ENCODE measurements around the gene INAFM2.
A peak's percentile ranks its signal among the peaks of the same experiment; 100 is the strongest.

Gene INAFM2

DNA sequence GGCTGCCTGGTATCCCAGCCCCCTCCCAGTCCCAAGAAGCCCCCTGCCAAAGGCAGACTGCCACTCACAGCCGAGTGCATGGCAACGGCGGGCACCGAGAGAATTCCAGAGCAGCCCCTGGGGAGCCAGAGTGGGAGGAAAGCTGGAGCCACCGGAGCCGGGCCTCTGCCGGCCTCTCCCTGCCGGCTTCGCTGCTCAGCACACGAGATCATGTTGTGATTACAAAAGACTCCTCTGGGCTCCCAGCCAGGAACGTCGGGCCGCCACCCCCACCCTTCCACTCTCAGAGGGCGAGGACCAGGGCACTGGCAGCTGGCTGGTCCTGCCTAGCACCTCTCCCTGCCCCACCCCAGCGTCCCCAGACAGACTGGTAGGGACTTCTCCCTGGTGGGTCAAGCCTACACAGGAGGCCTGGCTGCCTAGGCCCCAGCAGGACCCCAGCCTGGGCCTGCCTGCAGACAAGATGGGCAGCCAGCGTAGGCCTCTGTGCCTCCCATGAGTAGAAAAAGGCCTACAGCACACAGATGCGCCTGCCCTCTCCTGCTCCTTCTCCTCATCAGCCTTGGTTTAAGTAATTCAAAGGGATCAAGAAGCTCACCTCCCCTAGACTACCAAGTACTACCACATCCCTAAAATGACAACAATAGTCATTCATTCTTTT lies 17.4 kb downstream of the INAFM2 start, which contains the start of gene CCDC9B (continued):
- TF ChIP-seq, protein P1, sequence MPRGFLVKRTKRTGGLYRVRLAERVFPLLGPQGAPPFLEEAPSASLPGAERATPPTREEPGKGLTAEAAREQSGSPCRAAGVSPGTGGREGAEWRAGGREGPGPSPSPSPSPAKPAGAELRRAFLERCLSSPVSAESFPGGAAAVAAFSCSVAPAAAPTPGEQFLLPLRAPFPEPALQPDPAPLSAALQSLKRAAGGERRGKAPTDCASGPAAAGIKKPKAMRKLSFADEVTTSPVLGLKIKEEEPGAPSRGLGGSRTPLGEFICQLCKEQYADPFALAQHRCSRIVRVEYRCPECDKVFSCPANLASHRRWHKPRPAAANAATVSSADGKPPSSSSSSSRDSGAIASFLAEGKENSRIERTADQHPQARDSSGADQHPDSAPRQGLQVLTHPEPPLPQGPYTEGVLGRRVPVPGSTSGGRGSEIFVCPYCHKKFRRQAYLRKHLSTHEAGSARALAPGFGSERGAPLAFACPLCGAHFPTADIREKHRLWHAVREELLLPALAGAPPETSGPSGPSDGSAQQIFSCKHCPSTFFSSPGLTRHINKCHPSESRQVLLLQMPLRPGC (tag by site-specific recombination; IDR thresholded peaks at IDR 0.05) = peak; percentile 31; the same call in 1 of the 2 replicates
- peak; percentile 43; the same call in 1 of the 2 replicates for TF ChIP-seq IKZF3 (tag by site-specific recombination; IDR thresholded peaks at IDR 0.05)
- TF ChIP-seq ZFHX2 (tag by site-specific recombination; conservative IDR thresholded peaks at IDR 0.05) = 0 out of 2 replicates have a peak, but pooled peaks have one; percentile 10
- TF ChIP-seq KLF7 (tag by site-specific recombination; IDR thresholded peaks at IDR 0.05; ENCODE audit: borderline replicate concordance) = no peak
- TF ChIP-seq ZNF629 (tag by site-specific recombination; IDR thresholded peaks at IDR 0.05) = no peak
- TF ChIP-seq MZF1 (tag by site-specific recombination; IDR thresholded peaks at IDR 0.05; ENCODE audit: borderline replicate concordance) = no peak
- TF ChIP-seq, protein P2, sequence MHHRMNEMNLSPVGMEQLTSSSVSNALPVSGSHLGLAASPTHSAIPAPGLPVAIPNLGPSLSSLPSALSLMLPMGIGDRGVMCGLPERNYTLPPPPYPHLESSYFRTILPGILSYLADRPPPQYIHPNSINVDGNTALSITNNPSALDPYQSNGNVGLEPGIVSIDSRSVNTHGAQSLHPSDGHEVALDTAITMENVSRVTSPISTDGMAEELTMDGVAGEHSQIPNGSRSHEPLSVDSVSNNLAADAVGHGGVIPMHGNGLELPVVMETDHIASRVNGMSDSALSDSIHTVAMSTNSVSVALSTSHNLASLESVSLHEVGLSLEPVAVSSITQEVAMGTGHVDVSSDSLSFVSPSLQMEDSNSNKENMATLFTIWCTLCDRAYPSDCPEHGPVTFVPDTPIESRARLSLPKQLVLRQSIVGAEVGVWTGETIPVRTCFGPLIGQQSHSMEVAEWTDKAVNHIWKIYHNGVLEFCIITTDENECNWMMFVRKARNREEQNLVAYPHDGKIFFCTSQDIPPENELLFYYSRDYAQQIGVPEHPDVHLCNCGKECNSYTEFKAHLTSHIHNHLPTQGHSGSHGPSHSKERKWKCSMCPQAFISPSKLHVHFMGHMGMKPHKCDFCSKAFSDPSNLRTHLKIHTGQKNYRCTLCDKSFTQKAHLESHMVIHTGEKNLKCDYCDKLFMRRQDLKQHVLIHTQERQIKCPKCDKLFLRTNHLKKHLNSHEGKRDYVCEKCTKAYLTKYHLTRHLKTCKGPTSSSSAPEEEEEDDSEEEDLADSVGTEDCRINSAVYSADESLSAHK (tag by site-specific recombination; IDR thresholded peaks at IDR 0.05) = no peak
- TF ChIP-seq ZNF654 (tag by site-specific recombination; IDR thresholded peaks at IDR 0.05; ENCODE audit: low read depth) = no peak
- TF ChIP-seq ZNF544 (tag by site-specific recombination; IDR thresholded peaks at IDR 0.05) = no peak
- TF ChIP-seq, protein P3, sequence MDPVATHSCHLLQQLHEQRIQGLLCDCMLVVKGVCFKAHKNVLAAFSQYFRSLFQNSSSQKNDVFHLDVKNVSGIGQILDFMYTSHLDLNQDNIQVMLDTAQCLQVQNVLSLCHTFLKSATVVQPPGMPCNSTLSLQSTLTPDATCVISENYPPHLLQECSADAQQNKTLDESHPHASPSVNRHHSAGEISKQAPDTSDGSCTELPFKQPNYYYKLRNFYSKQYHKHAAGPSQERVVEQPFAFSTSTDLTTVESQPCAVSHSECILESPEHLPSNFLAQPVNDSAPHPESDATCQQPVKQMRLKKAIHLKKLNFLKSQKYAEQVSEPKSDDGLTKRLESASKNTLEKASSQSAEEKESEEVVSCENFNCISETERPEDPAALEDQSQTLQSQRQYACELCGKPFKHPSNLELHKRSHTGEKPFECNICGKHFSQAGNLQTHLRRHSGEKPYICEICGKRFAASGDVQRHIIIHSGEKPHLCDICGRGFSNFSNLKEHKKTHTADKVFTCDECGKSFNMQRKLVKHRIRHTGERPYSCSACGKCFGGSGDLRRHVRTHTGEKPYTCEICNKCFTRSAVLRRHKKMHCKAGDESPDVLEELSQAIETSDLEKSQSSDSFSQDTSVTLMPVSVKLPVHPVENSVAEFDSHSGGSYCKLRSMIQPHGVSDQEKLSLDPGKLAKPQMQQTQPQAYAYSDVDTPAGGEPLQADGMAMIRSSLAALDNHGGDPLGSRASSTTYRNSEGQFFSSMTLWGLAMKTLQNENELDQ (tag by site-specific recombination; IDR thresholded peaks at IDR 0.05; ENCODE audit: low read depth) = no peak
- no peak for TF ChIP-seq GLI2 (tag by site-specific recombination; IDR thresholded peaks at IDR 0.05; ENCODE audit: borderline replicate concordance, low read depth)
- TF ChIP-seq ZNF37A (tag by site-specific recombination; IDR thresholded peaks at IDR 0.05) = no peak
- TF ChIP-seq GLIS2 (tag by site-specific recombination; IDR thresholded peaks at IDR 0.05) = 0 out of 2 replicates have a peak, but pooled peaks have one; percentile 19
- TF ChIP-seq ZNF792 (tag by site-specific recombination; IDR thresholded peaks at IDR 0.05) = no peak
- TF ChIP-seq, protein P4, sequence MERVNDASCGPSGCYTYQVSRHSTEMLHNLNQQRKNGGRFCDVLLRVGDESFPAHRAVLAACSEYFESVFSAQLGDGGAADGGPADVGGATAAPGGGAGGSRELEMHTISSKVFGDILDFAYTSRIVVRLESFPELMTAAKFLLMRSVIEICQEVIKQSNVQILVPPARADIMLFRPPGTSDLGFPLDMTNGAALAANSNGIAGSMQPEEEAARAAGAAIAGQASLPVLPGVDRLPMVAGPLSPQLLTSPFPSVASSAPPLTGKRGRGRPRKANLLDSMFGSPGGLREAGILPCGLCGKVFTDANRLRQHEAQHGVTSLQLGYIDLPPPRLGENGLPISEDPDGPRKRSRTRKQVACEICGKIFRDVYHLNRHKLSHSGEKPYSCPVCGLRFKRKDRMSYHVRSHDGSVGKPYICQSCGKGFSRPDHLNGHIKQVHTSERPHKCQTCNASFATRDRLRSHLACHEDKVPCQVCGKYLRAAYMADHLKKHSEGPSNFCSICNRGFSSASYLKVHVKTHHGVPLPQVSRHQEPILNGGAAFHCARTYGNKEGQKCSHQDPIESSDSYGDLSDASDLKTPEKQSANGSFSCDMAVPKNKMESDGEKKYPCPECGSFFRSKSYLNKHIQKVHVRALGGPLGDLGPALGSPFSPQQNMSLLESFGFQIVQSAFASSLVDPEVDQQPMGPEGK (tag by site-specific recombination; IDR thresholded peaks at IDR 0.05) = peak; percentile 49; the same call in 1 of the 2 replicates
- no peak for TF ChIP-seq ZNF112 (tag by site-specific recombination; IDR thresholded peaks at IDR 0.05)
- TF ChIP-seq ZNF223 (tag by site-specific recombination; IDR thresholded peaks at IDR 0.05) = no peak
- TF ChIP-seq ZIC2 (tag by site-specific recombination; IDR thresholded peaks at IDR 0.05) = peak; percentile 64
- TF ChIP-seq ZNF324 (tag by site-specific recombination; IDR thresholded peaks at IDR 0.05) = no peak
- no peak for TF ChIP-seq ZNF670 (tag by site-specific recombination; IDR thresholded peaks at IDR 0.05; ENCODE audit: low read depth)
- no peak for TF ChIP-seq ZNF16 (tag by site-specific recombination; IDR thresholded peaks at IDR 0.05; ENCODE audit: low read depth)
- TF ChIP-seq GLI4 (tag by site-specific recombination; IDR thresholded peaks at IDR 0.05) = no peak
- no peak for TF ChIP-seq ZNF585B (tag by site-specific recombination; IDR thresholded peaks at IDR 0.05)
- peak; percentile 23; the same call in 1 of the 2 replicates for TF ChIP-seq ZNF394 (tag by site-specific recombination; IDR thresholded peaks at IDR 0.05; ENCODE audit: borderline replicate concordance)
- no peak for TF ChIP-seq ZNF211 (tag by site-specific recombination; IDR thresholded peaks at IDR 0.05; ENCODE audit: low read depth)
- peak; percentile 14; the same call in 1 of the 2 replicates for TF ChIP-seq ZBTB20 (tag by site-specific recombination; IDR thresholded peaks at IDR 0.05)
- no peak for TF ChIP-seq ZNF529 (tag by site-specific recombination; IDR thresholded peaks at IDR 0.05; ENCODE audit: insufficient replicate concordance)
- TF ChIP-seq ZFP69B (tag by site-specific recombination; IDR thresholded peaks at IDR 0.05) = no peak
- no peak for TF ChIP-seq ZNF133 (tag by site-specific recombination; IDR thresholded peaks at IDR 0.05)
- TF ChIP-seq FEZF1 (tag by site-specific recombination; IDR thresholded peaks at IDR 0.05) = peak; percentile 58
- TF ChIP-seq ZNF19 (tag by site-specific recombination; IDR thresholded peaks at IDR 0.05; ENCODE audit: low read depth) = no peak
- no peak for TF ChIP-seq ZNF830 (tag by site-specific recombination; IDR thresholded peaks at IDR 0.05; ENCODE audit: low read depth)
- 0 out of 2 replicates have a peak, but pooled peaks have one; percentile 32 for TF ChIP-seq ZNF660 (tag by site-specific recombination; IDR thresholded peaks at IDR 0.05)
